HCEC 1CT (cell line): ENCODE measurements around the gene ZNF223.

Experiments used
- DNase-seq: peaks from one replicate; pipeline ENCODE4 v3.0.0-alpha.2; 2017

ZNF223 gene

DNA sequence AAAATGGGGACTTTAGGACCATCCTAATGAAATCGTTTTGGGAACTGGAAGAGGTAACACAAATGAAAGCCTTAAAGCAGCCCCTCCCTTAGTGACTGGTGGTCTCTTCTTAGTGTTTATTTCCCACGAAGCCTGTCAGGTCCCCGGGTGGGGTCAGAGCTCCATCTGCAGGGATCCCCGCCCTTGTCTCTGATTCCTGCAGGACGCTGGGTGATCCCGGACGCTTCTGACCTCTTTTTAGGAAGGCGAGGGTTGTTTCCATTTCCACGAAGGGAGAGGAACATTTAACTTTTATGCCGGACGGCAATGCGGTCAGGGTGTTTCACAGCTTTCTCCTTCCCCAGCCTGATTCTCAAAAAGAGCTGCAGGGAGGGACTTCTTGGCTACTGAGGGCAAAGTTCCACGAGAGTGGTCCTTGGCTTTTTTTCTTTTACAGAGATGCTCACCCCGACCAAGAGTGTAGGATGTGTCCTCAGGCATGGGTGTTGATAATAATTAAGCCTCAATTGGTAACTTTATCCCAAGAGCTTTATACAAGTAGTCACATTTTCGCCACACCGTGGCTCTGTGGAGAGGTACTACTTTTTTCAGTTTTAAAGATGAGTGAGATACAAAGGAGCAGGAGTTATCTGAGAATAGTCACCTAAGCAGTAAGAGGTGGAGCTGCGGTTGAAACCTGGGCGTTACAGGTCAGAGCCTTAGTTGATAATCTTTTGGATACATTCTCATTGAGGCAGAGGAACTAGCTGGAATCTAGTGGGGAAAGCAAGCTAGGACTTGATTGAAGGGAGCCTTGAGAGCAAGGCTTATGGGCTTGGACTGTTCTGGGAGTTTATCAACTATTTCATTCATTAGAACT lies 20.9 kb downstream of the ZNF223 start:
- peak; percentile 10 for DNase-seq

DNA sequence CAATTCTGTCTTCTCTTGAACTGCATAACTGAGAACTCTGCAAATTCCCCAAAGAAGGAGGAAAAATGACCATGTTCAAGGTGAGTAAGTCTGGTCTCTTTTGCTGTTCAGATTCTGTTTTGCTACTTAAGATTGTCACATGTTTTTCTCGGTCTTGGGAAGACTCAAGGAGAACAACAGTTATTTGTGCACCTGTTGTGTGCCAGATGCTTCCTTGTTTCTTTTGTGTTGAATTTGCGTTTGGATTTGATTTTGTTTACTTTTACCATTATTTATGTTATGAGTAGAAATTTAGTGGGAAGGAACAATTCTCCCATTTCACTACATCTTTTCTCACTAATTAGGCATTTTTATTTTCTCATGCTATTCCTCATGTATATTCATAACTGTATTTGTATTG lies 24.5 kb downstream of the ZNF223 start:
- DNase-seq: no peak

DNA sequence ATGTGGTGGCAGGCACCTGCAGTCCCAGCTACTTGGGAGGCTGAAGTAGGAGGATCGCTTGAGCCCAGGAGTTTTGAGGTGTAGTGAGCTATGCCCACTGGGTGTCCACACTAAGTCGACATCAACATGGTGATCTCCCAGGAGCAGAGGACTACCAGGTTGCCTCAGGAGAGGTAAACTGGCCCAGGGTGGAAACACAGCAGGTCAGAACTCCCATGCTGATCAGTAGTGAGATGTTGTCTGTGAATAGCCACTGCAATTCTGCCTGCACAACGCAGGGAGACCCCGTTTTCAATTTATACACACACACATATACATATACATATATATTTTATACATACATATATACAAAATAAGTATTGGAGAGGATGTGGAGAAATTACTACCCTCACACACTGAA lies 40.3 kb downstream of the ZNF223 start:
- no peak for DNase-seq

DNA sequence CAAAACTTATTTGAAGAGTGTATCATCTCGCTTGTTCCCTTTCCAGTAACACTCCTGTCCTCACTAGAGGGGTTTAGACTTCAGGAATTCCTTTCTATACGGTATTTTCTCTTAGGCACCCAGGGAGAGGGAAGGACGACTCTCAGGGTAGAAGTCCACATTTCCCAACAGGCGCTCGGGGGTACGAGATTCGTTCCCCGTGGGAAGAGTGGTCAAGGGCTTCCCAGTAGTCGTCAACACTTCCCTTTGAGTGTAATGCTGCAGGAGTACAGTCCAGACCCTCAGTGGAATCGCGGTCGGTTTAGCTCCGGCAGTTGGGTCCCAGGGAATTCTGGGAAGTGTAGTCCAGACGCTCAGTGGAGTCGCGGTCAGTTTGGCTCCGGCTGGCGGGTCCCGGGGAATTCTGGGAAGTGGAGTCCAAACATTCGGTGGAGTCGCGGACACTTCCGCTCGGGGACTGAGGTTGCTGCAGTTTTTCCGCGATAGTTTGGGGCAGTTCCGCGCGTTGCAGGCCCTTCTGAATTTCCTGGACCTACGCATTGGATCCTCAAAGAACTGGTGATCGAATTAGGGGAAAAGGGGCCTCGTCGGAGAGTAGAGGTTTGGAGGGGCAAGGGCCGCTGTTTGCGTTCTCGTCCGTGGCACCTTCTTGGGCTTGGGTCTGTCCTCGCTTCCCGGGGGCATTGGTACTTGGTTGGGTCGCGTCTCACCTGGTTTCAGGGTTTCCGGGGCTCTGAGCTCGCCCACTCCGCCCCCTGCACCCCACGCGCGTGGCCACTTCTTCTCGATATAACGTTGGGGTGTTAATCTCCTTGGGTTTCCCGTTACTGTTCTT lies 42.3 kb downstream of the ZNF223 start, which contains the start of gene ZNF224:
Gene ZNF224 (plus strand): TSS at position 431 of the 835 bp plus-strand sequence. CDS start 3,513 bp downstream, outside the sequence.
- DNase-seq: peak; percentile 91

DNA sequence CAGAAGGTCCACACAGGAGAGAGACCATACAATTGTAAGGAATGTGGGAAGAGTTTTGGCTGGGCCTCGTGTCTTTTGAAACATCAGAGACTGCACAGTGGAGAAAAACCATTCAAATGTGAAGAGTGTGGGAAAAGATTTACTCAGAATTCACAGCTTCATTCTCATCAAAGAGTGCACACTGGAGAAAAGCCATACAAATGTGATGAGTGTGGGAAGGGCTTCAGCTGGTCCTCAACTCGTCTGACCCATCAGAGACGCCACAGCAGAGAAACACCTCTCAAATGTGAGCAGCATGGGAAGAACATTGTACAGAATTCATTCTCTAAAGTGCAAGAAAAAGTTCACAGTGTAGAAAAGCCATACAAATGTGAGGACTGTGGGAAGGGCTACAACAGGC lies 55.9 kb downstream of the ZNF223 start:
- no peak for DNase-seq

DNA sequence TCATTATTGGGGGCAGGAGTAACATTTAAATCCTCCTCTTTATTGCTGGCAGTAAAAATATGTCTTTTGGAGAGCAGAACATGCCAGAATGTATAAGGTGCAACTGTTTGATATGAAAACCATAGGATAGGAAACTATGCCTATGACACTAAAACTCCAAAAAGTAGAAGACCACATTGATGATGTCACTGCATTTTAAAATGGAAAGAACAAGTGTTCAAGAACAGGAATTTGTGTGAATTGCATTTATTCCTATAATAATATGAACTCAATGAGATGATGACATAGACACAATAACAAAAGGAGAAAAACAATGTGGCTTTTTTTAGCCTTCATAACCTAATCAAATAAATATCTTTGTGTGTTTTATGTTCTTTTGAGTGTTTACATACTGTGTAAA lies 57.6 kb downstream of the ZNF223 start:
- no peak for DNase-seq

DNA sequence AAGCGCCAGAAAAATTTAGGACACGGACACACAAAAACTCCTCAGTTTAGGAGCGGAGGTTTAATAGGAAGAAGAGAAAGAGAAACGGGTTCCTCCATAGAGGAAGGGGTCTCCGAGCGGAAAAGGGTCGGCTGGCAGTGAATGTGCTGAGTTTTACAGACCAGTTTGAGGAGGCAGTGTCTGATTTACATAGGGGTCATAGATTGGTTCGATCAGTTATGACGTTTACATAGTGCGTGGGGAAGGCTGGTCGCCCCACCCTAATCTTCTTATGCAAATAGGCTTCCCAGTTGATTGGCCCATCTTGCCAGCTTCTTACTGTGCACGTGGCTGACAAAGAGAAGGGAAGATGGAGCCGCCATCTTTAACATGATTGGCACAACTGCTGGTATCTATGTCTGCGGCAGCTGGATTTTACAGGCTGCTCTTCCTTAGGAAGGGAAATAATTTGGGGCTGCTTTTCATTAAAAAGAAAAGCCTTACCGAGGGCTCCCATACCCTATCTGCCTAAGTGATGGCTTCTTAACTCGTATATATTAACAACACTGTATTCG lies 60.2 kb downstream of the ZNF223 start:
- peak; percentile 77 for DNase-seq

DNA sequence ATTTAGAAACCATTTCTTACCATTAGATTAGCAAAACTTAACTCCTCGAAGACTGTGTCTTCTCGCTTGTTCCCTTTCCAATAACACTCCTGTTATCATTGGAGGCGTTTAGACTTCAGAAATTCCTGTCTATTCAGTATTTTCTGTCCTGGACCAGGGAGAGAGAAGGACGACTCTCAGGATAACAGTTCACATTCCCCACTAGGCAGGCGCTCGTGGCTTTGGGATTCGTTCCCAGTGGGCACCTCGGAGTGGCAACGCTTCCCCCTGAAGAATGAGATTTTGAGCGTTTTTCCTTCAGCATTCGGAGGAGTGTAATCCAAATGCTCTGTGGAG lies 60.9 kb downstream of the ZNF223 start:
- DNase-seq: no peak

DNA sequence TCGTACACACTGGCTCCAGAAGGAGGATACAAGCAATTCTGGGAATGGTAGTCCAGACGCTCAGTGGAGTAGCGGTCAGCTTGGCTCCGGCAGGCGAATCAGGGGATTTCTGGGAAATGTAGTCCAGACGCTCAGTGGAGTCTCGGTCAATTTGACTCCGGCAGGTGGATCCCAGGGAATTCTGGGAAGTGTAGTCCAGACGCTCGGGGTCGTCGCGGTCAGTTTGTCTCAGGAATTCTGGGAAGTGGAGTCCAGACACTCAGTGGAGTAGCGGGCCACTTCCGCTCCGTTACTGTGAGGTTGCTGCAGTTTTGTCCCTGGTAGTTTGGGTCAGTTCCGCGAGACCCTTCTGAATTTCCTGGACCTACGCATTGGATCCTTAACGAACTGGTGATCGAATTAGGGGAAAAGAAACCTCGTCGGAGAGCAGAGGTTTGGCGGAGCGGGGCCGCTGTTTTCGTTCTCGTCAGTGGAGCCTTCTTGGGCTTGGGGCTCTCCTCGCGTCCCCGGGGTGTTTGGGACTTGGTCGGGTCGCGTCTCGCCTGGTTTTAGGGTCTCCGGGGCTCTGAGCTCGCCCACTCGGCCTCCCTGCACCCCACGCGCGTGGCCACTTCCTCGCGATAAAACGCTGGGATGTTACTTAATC lies 61.4 kb downstream of the ZNF223 start, which contains the start of gene ZNF225:
Gene ZNF225 (plus strand): TSS at position 262 of the 646 bp plus-strand sequence. CDS start 2,429 bp downstream, outside the sequence.
- DNase-seq: peak; percentile 98

DNA sequence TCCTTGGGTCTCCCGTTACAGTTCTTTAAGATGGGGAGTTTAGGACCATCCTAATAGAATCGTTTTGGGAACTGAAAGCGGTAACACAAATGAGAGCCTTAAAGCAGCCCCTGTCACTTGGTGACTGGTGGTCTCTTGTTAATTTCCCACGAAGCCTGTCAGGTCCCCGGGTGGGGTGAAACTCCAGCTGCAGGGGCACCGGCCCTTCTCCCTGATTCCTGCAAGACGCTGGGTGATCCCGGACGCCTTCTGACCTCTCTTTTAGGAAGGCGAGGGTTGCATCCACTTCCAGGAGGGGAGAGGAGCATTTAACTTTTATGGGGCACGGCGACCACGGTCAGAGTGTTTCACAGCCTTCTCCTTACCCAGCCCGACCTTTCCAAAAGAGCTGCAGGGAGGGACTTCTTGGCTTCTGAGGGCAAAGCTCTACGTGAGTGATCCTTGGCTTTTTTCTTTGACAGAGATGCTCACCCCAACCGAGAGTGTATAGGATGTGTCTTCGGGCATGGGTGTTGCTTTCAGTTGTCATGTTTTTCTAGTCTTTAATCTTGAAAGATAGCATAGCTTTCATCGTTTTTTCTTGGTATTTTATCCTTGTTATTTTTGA lies 62.1 kb downstream of the ZNF223 start:
- no peak for DNase-seq
